ENCODE data around the gene MBNL1.

DNA sequence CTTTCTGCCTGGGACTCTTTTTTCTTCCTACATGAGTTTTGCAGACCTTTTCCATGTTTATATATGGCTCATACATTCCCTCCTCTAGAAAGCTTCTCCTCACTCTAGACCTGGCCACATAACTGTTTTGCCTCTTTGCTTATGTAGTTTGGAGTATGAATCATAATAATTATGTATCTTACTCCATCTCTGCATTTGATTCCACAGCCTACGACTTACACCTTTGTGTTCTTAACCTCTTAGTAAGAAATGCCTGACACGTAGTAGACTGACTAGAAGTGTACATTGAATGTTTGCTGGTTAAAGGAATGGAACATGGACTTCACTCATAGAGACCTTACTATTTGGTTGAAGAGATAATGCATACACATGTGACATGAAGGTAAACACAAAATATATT, 56.4 kb downstream of the MBNL1 start:
- TF ChIP-seq CTCF (IDR thresholded peaks at IDR 0.05; ENCODE audit: poor library complexity, severe bottlenecking) (no peak), TAF1 (IDR thresholded peaks at IDR 0.05; ENCODE audit: low read depth) (no peak), REST (IDR thresholded peaks at IDR 0.05; ENCODE audit: borderline replicate concordance) (no peak), POLR2AphosphoS5 (IDR thresholded peaks at IDR 0.05) (no peak), RAD21 (conservative IDR thresholded peaks at IDR 0.05) (no peak), EP300 (conservative IDR thresholded peaks at IDR 0.05; ENCODE audit: poor library complexity, severe bottlenecking) (no peak), SMC3 (conservative IDR thresholded peaks at IDR 0.05; ENCODE audit: poor library complexity) (no peak)

All from neural cell (in vitro differentiated cells).